Smooth muscle cell (in vitro differentiated cells): ENCODE results near the gene PANK4. TPM values are rescaled to one million over a fixed set of nuclear protein-coding genes. Genes with fewer than 3 reads are reported as not detected.

Source experiments
- DNase-seq: peaks from one replicate; lab custom pipeline; 2025; ENCODE audit not compliant: unreplicated experiment; lab: John Stamatoyannopoulos, UW
- H2AFZ ChIP-seq: fragments of 200-600 bp; sonication (generic); 2 replicates; pipeline ENCODE4 v1.6.0; 2016; ENCODE audit warnings: antibody characterized with exemption, low read depth, mild to moderate bottlenecking
- H3F3A ChIP-seq: fragments of 200-600 bp; sonication (generic); 2 replicates; pipeline ENCODE4 v1.6.0; 2017; ENCODE audit warnings: antibody characterized with exemption, low read depth
- H3K27ac ChIP-seq: fragments of 200-600 bp; sonication (generic); 2 replicates; pipeline ENCODE4 v1.5.1; 2016; ENCODE audit warnings: low read depth, mild to moderate bottlenecking
- H3K27me3 ChIP-seq: fragments of 200-600 bp; sonication (generic); 2 replicates; pipeline ENCODE4 v1.6.1; 2016; ENCODE audit warnings: low read depth, mild to moderate bottlenecking
- H3K36me3 ChIP-seq: fragments of 200-600 bp; sonication (generic); 2 replicates; pipeline ENCODE4 v1.5.1; 2016; ENCODE audit warnings: low read depth
- H3K4me1 ChIP-seq: fragments of 200-600 bp; sonication (generic); 2 replicates; pipeline ENCODE4 v1.5.1; 2016; ENCODE audit warnings: low read depth
- H3K4me2 ChIP-seq: fragments of 200-600 bp; sonication (generic); 2 replicates; pipeline ENCODE4 v1.6.0; 2016; ENCODE audit warnings: mild to moderate bottlenecking
- H3K4me3 ChIP-seq: fragments of 200-600 bp; sonication (generic); 2 replicates; pipeline ENCODE4 v1.5.1; 2016; ENCODE audit warnings: mild to moderate bottlenecking
- H3K79me2 ChIP-seq: fragments of 200-600 bp; sonication (generic); 2 replicates; pipeline ENCODE4 v1.6.0; 2016; ENCODE audit warnings: low read depth, mild to moderate bottlenecking
- H3K9ac ChIP-seq: fragments of 200-600 bp; sonication (generic); 2 replicates; pipeline ENCODE4 v1.6.0; 2016; ENCODE audit warnings: low read depth
- H3K9me3 ChIP-seq: fragments of 200-600 bp; sonication (generic); replicated peaks from 2 replicates; pipeline ENCODE4 v1.5.1; 2016; ENCODE audit warnings: low read depth
- H4K20me1 ChIP-seq: fragments of 200-600 bp; sonication (generic); 2 replicates; pipeline ENCODE4 v1.6.0; 2016; ENCODE audit warnings: low read depth
- CTCF ChIP-seq: fragments of 200-600 bp; sonication (generic); IDR thresholded peaks from 2 replicates; pipeline ENCODE4 v1.5.1; 2017; ENCODE audit warnings: borderline replicate concordance, mild to moderate bottlenecking, antibody characterized with exemption; ENCODE audit not compliant: insufficient read depth, poor library complexity, severe bottlenecking
- WGBS: methylation state at CpG from one replicate; pipeline ENCODE4 v1.1.7; 2016; ENCODE audit warnings: low lambda C conversion rate; 5-methylcytosine and 5-hydroxymethylcytosine counted together
- polyA plus RNA-seq: library from polyadenylated mRNA; unstranded; fragments of >200 nt; fragmentation: Nextera tagmentation; extraction: Ambion mirVana; gene quantifications from 2 replicates; pipeline ENCODE4 v1.2.1, GENCODE V29; 2016
- total RNA-seq: library from RNA; depleted of rRNA; stranded (reverse); fragments of >200 nt; gene quantifications from 2 replicates; pipeline ENCODE4 v1.2.3, GENCODE V29; 2014

Gene PANK4
- total and polyA plus RNA-seq, 2 experiments from 2014 or later = 28.4 to 28.7 TPM

- TF ChIP-seq CTCF = no peak
Measured at GRCh38 chr1:2543543-2544092, 17.2 kb upstream of the PANK4 start.

DNA sequence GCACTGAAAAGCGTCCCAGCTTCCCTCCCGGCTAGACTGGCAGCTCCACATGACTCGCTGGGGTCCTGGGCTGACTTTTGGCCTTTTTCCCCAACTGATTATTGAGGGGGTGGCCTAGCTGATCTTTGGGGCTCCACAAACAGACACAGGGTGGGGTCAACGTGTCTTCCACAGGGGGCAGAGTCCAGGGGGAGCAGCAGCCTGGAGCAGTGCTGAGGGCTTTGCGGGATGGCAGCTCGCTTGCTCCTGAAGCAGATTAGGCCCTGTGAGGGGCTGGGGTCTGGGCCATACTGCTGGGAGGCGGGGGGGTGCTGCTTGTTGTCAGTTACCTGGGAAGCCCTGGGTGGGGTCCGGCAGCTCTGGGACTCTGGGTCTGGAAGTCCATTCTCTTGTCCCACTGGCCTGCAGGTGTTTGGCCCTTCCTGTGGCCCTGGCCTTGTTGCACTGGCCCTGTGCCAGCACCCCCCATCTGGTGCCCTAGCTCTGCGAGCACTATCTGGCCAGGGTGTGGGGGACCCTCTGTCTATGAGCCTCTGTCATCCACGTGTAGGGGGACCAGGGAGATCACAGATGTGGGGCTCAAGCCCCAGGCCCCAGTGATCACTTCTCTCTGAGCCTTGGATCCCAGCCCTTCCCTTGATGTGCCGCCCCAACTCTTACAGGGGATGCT is 16.0 kb upstream of the PANK4 start:
- Histone ChIP-seq H4K20me1 (no peaks in the 10 kb centered on the region), H3K36me3 (no peaks in the 10 kb centered on the region), H2AFZ (no peak overlapping the region), H3K9ac (no peak overlapping the region), H3K4me3 (no peak overlapping the region), H3K27me3 (peaks cover 3% of the 10 kb centered on the region), H3K79me2 (no peaks in the 10 kb centered on the region), H3F3A (no peaks in the 10 kb centered on the region), H3K4me1 (peaks cover 46% of the 10 kb centered on the region), H3K9me3 (no peaks in the 10 kb centered on the region), H3K4me2 (no peak overlapping the region), H3K27ac (no peak overlapping the region)
- 86% methylated on average over 11 of the region's 11 CpGs for WGBS
- TF ChIP-seq CTCF = no peak
- DNase-seq = no peak

More at GRCh38 chr1:2543543-2544092, 17.2 kb upstream of the PANK4 start:
- 38% methylated on average over 18 of the region's 26 CpGs for WGBS
- no peak overlapping the region for H2AFZ ChIP-seq
- no peak overlapping the region for H3K27ac ChIP-seq
- no peak overlapping the region for H3K4me3 ChIP-seq
- H4K20me1 ChIP-seq = no peaks in the 10 kb centered on the region
- DNase-seq = no peak
- H3K4me1 ChIP-seq = peaks cover 56% of the 10 kb centered on the region
- no peaks in the 10 kb centered on the region for H3K9me3 ChIP-seq
- H3K4me2 ChIP-seq = no peak overlapping the region
- no peaks in the 10 kb centered on the region for H3F3A ChIP-seq
- no peak overlapping the region for H3K9ac ChIP-seq
- H3K79me2 ChIP-seq = no peaks in the 10 kb centered on the region
- peaks cover 3% of the 10 kb centered on the region for H3K27me3 ChIP-seq
- no peaks in the 10 kb centered on the region for H3K36me3 ChIP-seq

DNA sequence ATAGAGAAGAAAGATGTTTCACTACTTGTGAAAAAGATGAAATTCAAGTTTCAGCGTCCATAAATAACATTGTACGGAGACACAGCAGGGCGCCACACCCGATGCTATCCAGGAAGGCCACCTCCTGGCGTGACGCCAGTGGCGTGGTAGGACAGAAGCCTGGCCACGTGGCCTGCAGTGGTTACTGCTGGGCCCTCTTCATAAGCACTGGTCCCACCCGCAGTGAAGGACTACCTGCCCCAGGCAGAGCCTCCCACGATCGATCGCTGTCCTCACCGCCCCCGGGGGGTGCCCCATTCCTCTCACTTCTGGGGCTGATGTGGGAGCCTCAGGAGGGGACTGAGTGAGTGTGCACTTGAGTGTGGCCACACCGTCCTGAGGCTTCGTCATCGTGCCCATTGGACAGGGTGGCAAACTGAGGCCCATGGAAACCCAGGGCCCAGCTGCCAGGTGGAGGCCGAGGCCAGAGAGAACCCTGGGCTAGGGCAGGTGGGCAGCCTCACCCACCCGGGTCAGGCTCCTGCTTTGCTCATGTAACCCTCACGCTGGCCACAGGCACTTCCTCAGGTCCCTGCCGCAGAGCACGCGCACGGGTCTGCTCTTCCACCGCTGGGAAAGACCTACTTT is 15.3 kb upstream of the PANK4 start:
- Histone ChIP-seq H3K27me3 (peaks cover 3% of the 10 kb centered on the region), H3K36me3 (no peaks in the 10 kb centered on the region), H3K79me2 (no peaks in the 10 kb centered on the region), H3F3A (no peaks in the 10 kb centered on the region), H3K9me3 (no peaks in the 10 kb centered on the region), H3K9ac (no peak overlapping the region), H3K4me1 (peaks cover 41% of the 10 kb centered on the region), H3K4me2 (no peak overlapping the region), H4K20me1 (no peaks in the 10 kb centered on the region), H2AFZ (no peak overlapping the region), H3K27ac (no peak overlapping the region), H3K4me3 (no peak overlapping the region)
- no peak for DNase-seq
- no peak for TF ChIP-seq CTCF
- 94% methylated on average over 25 of the region's 25 CpGs for WGBS
